IMR-90 (cell line): ENCODE data around the gene CNDP1. TPM values are rescaled to one million over a fixed set of nuclear protein-coding genes. Genes with fewer than 3 reads are reported as not detected.

ENCODE experiments used
- ATAC-seq: fragments of 200-7000 bp; cut with Tn5 transposase; 2 replicates; pipeline ENCODE4 v1.9.1; 2020; ENCODE audit warnings: low read depth, mild to moderate bottlenecking, moderate library complexity
- BruUV-seq: library from RNA; stranded (reverse); fragments of 400-500 nt; replicated peaks from 2 replicates; lab custom pipeline; 2021; lab: Mats Ljungman, UMichigan
- CTCF ChIA-PET: fragments of 300-600 bp; formaldehyde crosslinking; extraction: SDS; loops from one replicate; lab custom pipeline; 2021; ENCODE audit warnings: antibody characterized with exemption; lab: Yijun Ruan, JAX
- POLR2A ChIA-PET: fragments of 300-600 bp; sonication (Branson Sonifier 250); formaldehyde crosslinking; loops from one replicate; lab custom pipeline; 2022; ENCODE audit warnings: antibody characterized with exemption; ENCODE audit not compliant: unreplicated experiment; lab: Charles Lee
- DNase-seq: peaks from one replicate; pipeline ENCODE4 v3.0.0; 2013
- H2AFZ ChIP-seq: replicated peaks from 2 replicates; pipeline ENCODE3; 2013; ENCODE audit warnings: low read length, mild to moderate bottlenecking; ENCODE audit not compliant: poor library complexity
- H2AK5ac ChIP-seq: 2 replicates; pipeline ENCODE4 v1.6.1; 2013; ENCODE audit warnings: low read depth, low read length, inconsistent platforms
- H2AK9ac ChIP-seq: replicated peaks from 2 replicates; pipeline ENCODE3; 2013; ENCODE audit warnings: mild to moderate bottlenecking, low read depth, low read length, moderate library complexity; ENCODE audit not compliant: poor library complexity
- H2BK120ac ChIP-seq: 2 replicates; pipeline ENCODE4 v1.6.1; 2013; ENCODE audit warnings: low read depth, low read length, inconsistent platforms
- H2BK15ac ChIP-seq: 3 replicates; pipeline ENCODE4 v1.6.1; 2013; ENCODE audit warnings: low read depth, low read length, inconsistent platforms
- H2BK20ac ChIP-seq: 2 replicates; pipeline ENCODE4 v1.6.1; 2013; ENCODE audit warnings: low read depth, mild to moderate bottlenecking, inconsistent platforms, low read length, moderate library complexity
- H2BK5ac ChIP-seq: 2 replicates; pipeline ENCODE4 v1.6.1; 2013; ENCODE audit warnings: mild to moderate bottlenecking, low read depth, low read length, inconsistent platforms; ENCODE audit not compliant: poor library complexity, severe bottlenecking
- H3K14ac ChIP-seq: replicated peaks from 2 replicates; pipeline ENCODE4 v1.6.1; 2013; ENCODE audit warnings: low read depth, low read length, inconsistent platforms
- H3K18ac ChIP-seq: 2 replicates; pipeline ENCODE4 v1.6.1; 2013; ENCODE audit warnings: low read depth, low read length, control low read depth
- H3K23ac ChIP-seq: 2 replicates; pipeline ENCODE4 v1.6.1; 2013; ENCODE audit warnings: low read depth, low read length, inconsistent platforms
- H3K27ac ChIP-seq: 2 replicates; pipeline ENCODE4 v1.5.1; 2013; ENCODE audit warnings: mild to moderate bottlenecking, control low read depth, low read length; ENCODE audit not compliant: insufficient read depth
- H3K27me3 ChIP-seq: 2 replicates; pipeline ENCODE4 v1.6.1; 2013; ENCODE audit warnings: low read length; ENCODE audit not compliant: control insufficient read depth, insufficient read depth
- H3K36me3 ChIP-seq: 2 replicates; pipeline ENCODE4 v1.6.1; 2013; ENCODE audit warnings: low read length, mixed read lengths; ENCODE audit not compliant: control insufficient read depth, insufficient read depth
- H3K4ac ChIP-seq: 2 replicates; pipeline ENCODE4 v1.6.1; 2013; ENCODE audit warnings: low read depth, low read length, inconsistent platforms
- H3K4me1 ChIP-seq: 2 replicates; pipeline ENCODE4 v1.6.1; 2013; ENCODE audit warnings: low read length, mixed read lengths; ENCODE audit not compliant: control insufficient read depth, insufficient read depth
- H3K4me2 ChIP-seq: 2 replicates; pipeline ENCODE4 v1.6.1; 2013; ENCODE audit warnings: low read depth, mild to moderate bottlenecking, control low read depth, low read length, moderate library complexity
- H3K4me3 ChIP-seq: 2 replicates; pipeline ENCODE4 v1.5.1; 2013; ENCODE audit warnings: low read depth, mild to moderate bottlenecking, control low read depth, low read length, moderate library complexity; ENCODE audit not compliant: insufficient read depth
- H3K56ac ChIP-seq: 2 replicates; pipeline ENCODE4 v1.6.1; 2013; ENCODE audit warnings: low read length, inconsistent platforms; ENCODE audit not compliant: insufficient read depth; ENCODE audit errors: extremely low read depth
- H3K79me1 ChIP-seq, 2 experiments: 2 replicates each; pipeline ENCODE4 v1.6.1; 2013; ENCODE audit warnings: low read length in 2 of 2, inconsistent platforms in 1 of 2, low read depth in 1 of 2
- H3K9ac ChIP-seq: 2 replicates; pipeline ENCODE4 v1.6.1; 2013; ENCODE audit warnings: low read depth, low read length, control low read depth
- H3K9me1 ChIP-seq: 2 replicates; pipeline ENCODE4 v1.6.1; 2013; ENCODE audit warnings: low read length, inconsistent platforms; ENCODE audit not compliant: insufficient read depth
- H3K9me3 ChIP-seq: 2 replicates; pipeline ENCODE4 v1.6.1; 2013; ENCODE audit warnings: low read length; ENCODE audit not compliant: control insufficient read depth, insufficient read depth
- H4K20me1 ChIP-seq: 2 replicates; pipeline ENCODE4 v1.6.1; 2013; ENCODE audit warnings: low read length, inconsistent platforms; ENCODE audit not compliant: insufficient read depth
- H4K5ac ChIP-seq: 2 replicates; pipeline ENCODE4 v1.6.1; 2013; ENCODE audit warnings: mild to moderate bottlenecking, low read depth, low read length, control low read depth
- H4K8ac ChIP-seq, 2 experiments: 2 replicates each; pipeline ENCODE4 v1.6.1; 2013; ENCODE audit warnings: low read depth in 2 of 2, low read length in 2 of 2, control low read depth in 1 of 2, inconsistent platforms in 1 of 2
- H4K91ac ChIP-seq: 2 replicates; pipeline ENCODE4 v1.6.1; 2013; ENCODE audit warnings: low read depth, low read length, inconsistent platforms; ENCODE audit not compliant: insufficient read depth
- BHLHE40 ChIP-seq: fragments of 150-350 bp; IDR thresholded peaks from 2 replicates; pipeline ENCODE4 v1.6.1; 2016; ENCODE audit warnings: mild to moderate bottlenecking, low read depth, low read length
- CEBPB ChIP-seq: IDR thresholded peaks from 2 replicates; pipeline ENCODE4 v1.6.1; 2012; ENCODE audit warnings: low read depth, low read length, improper control_type of control experiment
- CHD1 ChIP-seq: IDR thresholded peaks from 2 replicates; pipeline ENCODE4 v1.6.1; 2012; ENCODE audit warnings: low read depth, low read length, improper control_type of control experiment
- FOS ChIP-seq: fragments of 150-350 bp; IDR thresholded peaks from 2 replicates; pipeline ENCODE4 v1.6.1; 2016; ENCODE audit warnings: low read depth, low read length
- MAFK ChIP-seq: IDR thresholded peaks from 2 replicates; pipeline ENCODE4 v1.6.1; 2012; ENCODE audit warnings: low read depth, low read length, improper control_type of control experiment
- MAZ ChIP-seq: IDR thresholded peaks from 2 replicates; pipeline ENCODE4 v1.6.1; 2012; ENCODE audit warnings: low read depth, mild to moderate bottlenecking, low read length, improper control_type of control experiment, moderate library complexity, borderline replicate concordance
- MXI1 ChIP-seq: IDR thresholded peaks from 2 replicates; pipeline ENCODE4 v1.6.1; 2012; ENCODE audit warnings: low read depth, mild to moderate bottlenecking, low read length, moderate library complexity, borderline replicate concordance
- NFE2L2 ChIP-seq: fragments of 150-350 bp; IDR thresholded peaks from 2 replicates; pipeline ENCODE4 v1.6.1; 2016; ENCODE audit warnings: low read depth, mild to moderate bottlenecking, low read length
- POLR2A ChIP-seq: IDR thresholded peaks from 2 replicates; pipeline ENCODE4 v1.6.1; 2012; ENCODE audit warnings: mild to moderate bottlenecking, low read depth, low read length
- RAD21 ChIP-seq: IDR thresholded peaks from 2 replicates; pipeline ENCODE4 v1.6.1; 2012; ENCODE audit warnings: low read length, improper control_type of control experiment
- RCOR1 ChIP-seq: IDR thresholded peaks from 2 replicates; pipeline ENCODE4 v1.6.1; 2012; ENCODE audit warnings: mild to moderate bottlenecking, low read length, improper control_type of control experiment; ENCODE audit not compliant: insufficient replicate concordance
- RFX5 ChIP-seq: IDR thresholded peaks from 2 replicates; pipeline ENCODE4 v1.8.0; 2012; ENCODE audit warnings: low read depth, mild to moderate bottlenecking, low read length, moderate library complexity
- SMC3 ChIP-seq: fragments of 150-350 bp; IDR thresholded peaks from 2 replicates; pipeline ENCODE4 v1.6.1; 2016; ENCODE audit warnings: low read depth, mild to moderate bottlenecking, antibody characterized with exemption, low read length, moderate library complexity
- WGBS, 2 experiments: methylation state at CpG; one replicate each; pipeline versions ENCODE4 v1.1.5 to v1.1.7; 2013; ENCODE audit warnings: missing lambda C conversion rate in 2 of 2; ENCODE audit not compliant: insufficient read length in 1 of 2; ENCODE audit errors: extremely low coverage in 2 of 2; 5-methylcytosine and 5-hydroxymethylcytosine counted together
- dilution Hi-C: fragments of 300-500 bp; cut with HindIII; formaldehyde crosslinking; loops from one replicate; pipeline ENCODE4 v1.14.3; 2018; ENCODE audit warnings: low sequenced_read_pairs; ENCODE audit not compliant: unreplicated experiment
- in situ Hi-C: fragments of 300-500 bp; cut with MboI; formaldehyde crosslinking; loops from 3 replicates; pipeline ENCODE4 v1.14.3; 2019; ENCODE audit warnings: low sequenced_read_pairs, inconsistent platforms, mixed read lengths
- intact Hi-C: fragments of 100-400 bp; cut with micrococcal nuclease; formaldehyde crosslinking; loops from 2 replicates; pipeline ENCODE4 v1.10.0; 2022
- polyA plus RNA-seq, 3 experiments: library from polyadenylated mRNA; depleted of rRNA; stranded (reverse); fragments of >200 nt; gene quantifications; 2 replicates each; pipeline ENCODE4 v1.2.3, GENCODE V29; 2012; ENCODE audit warnings: low replicate concordance in 1 of 3
- total RNA-seq: library from RNA; depleted of rRNA; stranded (reverse); fragments of >200 nt; gene quantifications from 2 replicates; pipeline ENCODE4 v1.2.3, GENCODE V29; 2012
- TF ChIP-seq, protein P1 (sequence below): fragments of 150-350 bp; IDR thresholded peaks from 2 replicates; pipeline ENCODE4 v1.6.1; 2017; ENCODE audit warnings: mild to moderate bottlenecking, antibody characterized with exemption, low read length, low read depth
- TF ChIP-seq, protein P2 (sequence below): conservative IDR thresholded peaks from 2 replicates; pipeline ENCODE4 v1.5.1; 2012; ENCODE audit warnings: mild to moderate bottlenecking, low read depth, low read length, improper control_type of control experiment
- TF ChIP-seq, protein P3 (sequence below): fragments of 150-350 bp; IDR thresholded peaks from 2 replicates; pipeline ENCODE4 v1.6.1; 2016; ENCODE audit warnings: low read depth, mild to moderate bottlenecking, low read length, moderate library complexity, borderline replicate concordance

The CNDP1 gene
- total and polyA plus RNA-seq, 2 of the 4 experiments (the other 2 are of a cell fraction) = not detected

- dilution Hi-C loops = no loop called here
- Histone ChIP-seq H2AK9ac (no peak overlapping the region), H4K20me1 (peaks cover 9% of the 10 kb centered on the region; the same call in 1 of the 2 replicates), H3K4ac (no peak overlapping the region), H3K36me3 (no peaks in the 10 kb centered on the region), H3K14ac (no peak overlapping the region), H3K4me2 (no peak overlapping the region), H3K18ac (no peak overlapping the region), H3K79me1 (peaks cover 43 to 61% of the 10 kb centered on the region in 2 experiments), H3K23ac (no peak overlapping the region), H3K9me1 (peaks cover 11% of the 10 kb centered on the region), H3K4me3 (no peak overlapping the region), H3K27me3 (no peaks in the 10 kb centered on the region), H2BK15ac (no peak overlapping the region), H4K8ac (no peak overlapping the region), H2AFZ (no peak overlapping the region), H3K9ac (no peak overlapping the region), H3K56ac (no peak overlapping the region), H3K27ac (no peak overlapping the region), H4K5ac (no peak overlapping the region), H4K91ac (no peak overlapping the region), H2BK5ac (no peak overlapping the region), H2BK20ac (no peak overlapping the region), H3K4me1 (peaks cover 3% of the 10 kb centered on the region; the same call in 1 of the 2 replicates), H2BK120ac (no peak overlapping the region), H3K9me3 (no peaks in the 10 kb centered on the region), H2AK5ac (no peak overlapping the region)
- WGBS, 2 experiments = no CpG with 5 or more reads among the region's 5 CpGs
- peak; percentile 29; the same call in 1 of the 2 replicates for ATAC-seq
- TF ChIP-seq RCOR1 = no peak
- no peak for TF ChIP-seq MXI1
- TF ChIP-seq FOS = no peak
- TF ChIP-seq CHD1 = no peak
- no peak for TF ChIP-seq RAD21
- TF ChIP-seq MAZ = no peak
- TF ChIP-seq, protein P1, sequence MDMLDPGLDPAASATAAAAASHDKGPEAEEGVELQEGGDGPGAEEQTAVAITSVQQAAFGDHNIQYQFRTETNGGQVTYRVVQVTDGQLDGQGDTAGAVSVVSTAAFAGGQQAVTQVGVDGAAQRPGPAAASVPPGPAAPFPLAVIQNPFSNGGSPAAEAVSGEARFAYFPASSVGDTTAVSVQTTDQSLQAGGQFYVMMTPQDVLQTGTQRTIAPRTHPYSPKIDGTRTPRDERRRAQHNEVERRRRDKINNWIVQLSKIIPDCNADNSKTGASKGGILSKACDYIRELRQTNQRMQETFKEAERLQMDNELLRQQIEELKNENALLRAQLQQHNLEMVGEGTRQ = no peak
- no peak for TF ChIP-seq CEBPB
- TF ChIP-seq, protein P2, sequence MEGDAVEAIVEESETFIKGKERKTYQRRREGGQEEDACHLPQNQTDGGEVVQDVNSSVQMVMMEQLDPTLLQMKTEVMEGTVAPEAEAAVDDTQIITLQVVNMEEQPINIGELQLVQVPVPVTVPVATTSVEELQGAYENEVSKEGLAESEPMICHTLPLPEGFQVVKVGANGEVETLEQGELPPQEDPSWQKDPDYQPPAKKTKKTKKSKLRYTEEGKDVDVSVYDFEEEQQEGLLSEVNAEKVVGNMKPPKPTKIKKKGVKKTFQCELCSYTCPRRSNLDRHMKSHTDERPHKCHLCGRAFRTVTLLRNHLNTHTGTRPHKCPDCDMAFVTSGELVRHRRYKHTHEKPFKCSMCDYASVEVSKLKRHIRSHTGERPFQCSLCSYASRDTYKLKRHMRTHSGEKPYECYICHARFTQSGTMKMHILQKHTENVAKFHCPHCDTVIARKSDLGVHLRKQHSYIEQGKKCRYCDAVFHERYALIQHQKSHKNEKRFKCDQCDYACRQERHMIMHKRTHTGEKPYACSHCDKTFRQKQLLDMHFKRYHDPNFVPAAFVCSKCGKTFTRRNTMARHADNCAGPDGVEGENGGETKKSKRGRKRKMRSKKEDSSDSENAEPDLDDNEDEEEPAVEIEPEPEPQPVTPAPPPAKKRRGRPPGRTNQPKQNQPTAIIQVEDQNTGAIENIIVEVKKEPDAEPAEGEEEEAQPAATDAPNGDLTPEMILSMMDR = no peak
- no peak for TF ChIP-seq POLR2A
- no peak for TF ChIP-seq MAFK
- TF ChIP-seq RFX5 = no peak
- no peak for TF ChIP-seq NFE2L2
- no peak for TF ChIP-seq BHLHE40
- TF ChIP-seq SMC3 = no peak
- TF ChIP-seq, protein P3, sequence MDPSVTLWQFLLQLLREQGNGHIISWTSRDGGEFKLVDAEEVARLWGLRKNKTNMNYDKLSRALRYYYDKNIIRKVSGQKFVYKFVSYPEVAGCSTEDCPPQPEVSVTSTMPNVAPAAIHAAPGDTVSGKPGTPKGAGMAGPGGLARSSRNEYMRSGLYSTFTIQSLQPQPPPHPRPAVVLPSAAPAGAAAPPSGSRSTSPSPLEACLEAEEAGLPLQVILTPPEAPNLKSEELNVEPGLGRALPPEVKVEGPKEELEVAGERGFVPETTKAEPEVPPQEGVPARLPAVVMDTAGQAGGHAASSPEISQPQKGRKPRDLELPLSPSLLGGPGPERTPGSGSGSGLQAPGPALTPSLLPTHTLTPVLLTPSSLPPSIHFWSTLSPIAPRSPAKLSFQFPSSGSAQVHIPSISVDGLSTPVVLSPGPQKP = no peak
- ChIA-PET POLR2A (no interaction called here), CTCF (no interaction called here)
- intact Hi-C loops = no loop called here
- peak; percentile 38 for DNase-seq
- BruUV-seq = no TSS peak
- in situ Hi-C loops = no loop called here
Observed at GRCh38 chr18:74625157-74625556, 90.9 kb downstream of the CNDP1 start.
